ENCODE results near the gene PARS2. TPM values are rescaled to one million over a fixed set of nuclear protein-coding genes. Genes with fewer than 3 reads are reported as not detected.

The PARS2 gene
- total RNA-seq, 4 donors from 2014 or later: 3.2 to 8.7 (median 5.8) TPM

DNA sequence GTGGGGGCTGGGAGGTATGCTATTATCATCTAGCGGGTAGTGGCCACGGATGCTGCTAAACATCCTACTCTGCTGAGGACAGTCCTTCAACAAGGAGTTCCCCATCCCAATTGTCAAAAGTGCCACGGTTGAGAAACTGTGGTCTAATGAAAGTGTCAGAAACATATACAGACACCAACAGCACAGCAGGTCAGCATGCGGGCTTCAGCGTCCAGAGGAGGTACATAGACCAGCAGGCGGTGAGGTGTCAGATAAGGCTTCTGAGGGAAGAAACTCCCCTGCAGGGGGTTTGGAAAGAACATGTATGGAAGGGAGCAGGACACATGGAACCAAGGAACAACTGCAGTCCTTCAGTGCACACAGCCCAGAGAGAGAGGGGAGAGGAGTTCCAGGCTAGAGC, 53.5 kb downstream of the PARS2 start:
- Histone ChIP-seq H3K4me3 (no peak overlapping the region), H3K27me3 (no peaks in the 10 kb centered on the region), H3K27ac (no peak overlapping the region), H3K9me3 (no peaks in the 10 kb centered on the region), H3K4me1 (peaks cover 6% of the 10 kb centered on the region), H3K36me3 (no peaks in the 10 kb centered on the region)
- 91% methylated on average over 6 of the region's 6 CpGs for WGBS
- TF ChIP-seq EP300 (IDR thresholded peaks at IDR 0.05) (no peak), POLR2AphosphoS5 (IDR thresholded peaks at IDR 0.05) (no peak), POLR2A (IDR thresholded peaks at IDR 0.05) (no peak)
- TF ChIP-seq, protein P1, sequence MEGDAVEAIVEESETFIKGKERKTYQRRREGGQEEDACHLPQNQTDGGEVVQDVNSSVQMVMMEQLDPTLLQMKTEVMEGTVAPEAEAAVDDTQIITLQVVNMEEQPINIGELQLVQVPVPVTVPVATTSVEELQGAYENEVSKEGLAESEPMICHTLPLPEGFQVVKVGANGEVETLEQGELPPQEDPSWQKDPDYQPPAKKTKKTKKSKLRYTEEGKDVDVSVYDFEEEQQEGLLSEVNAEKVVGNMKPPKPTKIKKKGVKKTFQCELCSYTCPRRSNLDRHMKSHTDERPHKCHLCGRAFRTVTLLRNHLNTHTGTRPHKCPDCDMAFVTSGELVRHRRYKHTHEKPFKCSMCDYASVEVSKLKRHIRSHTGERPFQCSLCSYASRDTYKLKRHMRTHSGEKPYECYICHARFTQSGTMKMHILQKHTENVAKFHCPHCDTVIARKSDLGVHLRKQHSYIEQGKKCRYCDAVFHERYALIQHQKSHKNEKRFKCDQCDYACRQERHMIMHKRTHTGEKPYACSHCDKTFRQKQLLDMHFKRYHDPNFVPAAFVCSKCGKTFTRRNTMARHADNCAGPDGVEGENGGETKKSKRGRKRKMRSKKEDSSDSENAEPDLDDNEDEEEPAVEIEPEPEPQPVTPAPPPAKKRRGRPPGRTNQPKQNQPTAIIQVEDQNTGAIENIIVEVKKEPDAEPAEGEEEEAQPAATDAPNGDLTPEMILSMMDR (IDR thresholded peaks at IDR 0.05): no peak
- no peak for DNase-seq (ENCODE audit: low spot score in 2 of 2)

DNA sequence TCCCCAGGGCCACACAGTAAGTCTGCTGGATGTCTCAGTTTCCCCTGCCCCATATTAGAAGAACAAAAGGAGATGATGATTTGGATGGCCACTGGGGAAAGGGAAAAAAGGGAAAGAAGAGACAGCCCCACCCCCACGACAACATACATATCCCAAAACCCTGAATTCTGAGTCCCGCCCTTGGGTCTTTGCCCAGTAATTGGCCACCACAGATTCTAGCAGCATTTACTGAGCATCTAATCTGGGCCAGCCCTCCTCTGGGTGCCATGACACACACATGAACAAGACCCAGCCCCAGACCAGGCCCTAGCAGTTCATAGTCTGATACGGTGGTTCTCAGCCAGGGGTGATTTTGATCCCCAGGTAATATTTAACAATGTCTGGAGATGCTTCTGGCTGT, 53.9 kb downstream of the PARS2 start:
- no peaks in the 10 kb centered on the region for H3K9me3 ChIP-seq
- H3K4me1 ChIP-seq: peaks cover 5% of the 10 kb centered on the region
- H3K4me3 ChIP-seq: no peak overlapping the region
- no peaks in the 10 kb centered on the region for H3K36me3 ChIP-seq
- 84% methylated on average over 3 of the region's 3 CpGs for WGBS
- no peak for DNase-seq (ENCODE audit: low spot score in 2 of 2)
- TF ChIP-seq POLR2A (IDR thresholded peaks at IDR 0.05) (no peak), POLR2AphosphoS5 (IDR thresholded peaks at IDR 0.05) (no peak), EP300 (IDR thresholded peaks at IDR 0.05) (no peak)
- TF ChIP-seq, protein P1 (IDR thresholded peaks at IDR 0.05): no peak
- H3K27ac ChIP-seq: no peak overlapping the region
- H3K27me3 ChIP-seq: no peaks in the 10 kb centered on the region

DNA sequence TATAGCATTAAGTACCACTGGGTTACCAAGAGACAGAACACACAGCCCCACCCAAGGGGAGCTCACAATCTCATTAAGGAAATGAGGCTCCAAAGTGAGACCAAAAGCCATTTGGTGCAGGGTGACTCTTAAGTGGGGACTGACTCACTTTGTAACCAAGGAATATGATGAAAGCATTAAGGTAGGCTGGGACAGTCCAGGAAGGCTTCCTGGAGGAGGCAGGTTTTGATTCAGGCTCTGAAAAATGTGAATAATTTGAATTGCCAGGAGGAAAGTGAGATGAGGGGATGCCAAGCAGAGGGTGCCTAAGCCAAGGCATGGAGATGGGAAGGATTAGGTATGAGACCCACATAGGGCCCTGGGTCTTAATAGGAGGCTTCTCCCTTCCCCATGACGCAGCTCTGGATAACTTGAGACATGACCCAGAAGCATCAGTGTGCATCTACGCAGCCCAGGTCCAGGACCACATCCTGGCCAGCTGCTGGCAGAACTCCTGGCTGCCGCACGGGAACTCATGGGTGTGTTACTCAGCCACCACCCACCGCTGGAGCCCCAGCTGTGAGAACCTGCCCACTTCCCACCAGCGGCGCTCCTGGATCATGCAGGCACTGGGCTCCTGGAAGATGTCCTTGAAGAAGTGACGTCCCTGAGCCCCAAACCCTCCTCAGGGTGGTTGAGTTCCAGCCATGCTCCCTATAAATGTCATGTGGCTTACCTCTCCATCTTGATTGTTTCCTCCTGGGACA, 54.6 kb downstream of the PARS2 start:
- 79% methylated on average over 2 of the region's 8 CpGs for WGBS
- TF ChIP-seq EP300 (IDR thresholded peaks at IDR 0.05) (no peak), POLR2A (IDR thresholded peaks at IDR 0.05) (no peak), POLR2AphosphoS5 (IDR thresholded peaks at IDR 0.05) (no peak)
- TF ChIP-seq, protein P1 (IDR thresholded peaks at IDR 0.05): no peak
- no peaks in the 10 kb centered on the region for H3K36me3 ChIP-seq
- H3K9me3 ChIP-seq: no peaks in the 10 kb centered on the region
- H3K4me1 ChIP-seq: no peaks in the 10 kb centered on the region
- no peak overlapping the region for H3K4me3 ChIP-seq
- H3K27ac ChIP-seq: no peak overlapping the region
- no peaks in the 10 kb centered on the region for H3K27me3 ChIP-seq
- DNase-seq (ENCODE audit: low spot score in 2 of 2): no peak

DNA sequence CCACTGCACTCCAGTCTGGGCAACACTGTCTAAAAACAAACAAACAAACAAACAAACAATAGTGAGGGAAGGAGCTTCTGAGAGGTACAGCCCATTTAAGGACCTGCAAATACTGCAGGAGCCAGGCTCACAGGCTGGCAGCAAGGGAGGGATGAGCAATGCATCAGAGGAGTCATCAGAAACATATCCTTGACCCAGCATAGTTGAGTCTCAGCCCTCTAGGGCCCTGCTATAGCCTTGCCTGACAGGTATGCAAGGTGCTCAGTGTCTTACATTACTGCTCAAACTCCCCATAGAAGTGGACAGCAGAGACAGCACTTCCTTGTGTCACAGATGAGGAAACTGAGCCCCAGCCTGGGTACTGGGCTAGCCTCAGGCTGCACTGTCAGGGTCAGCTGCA, 55.9 kb downstream of the PARS2 start:
- TF ChIP-seq POLR2AphosphoS5 (IDR thresholded peaks at IDR 0.05) (no peak), EP300 (IDR thresholded peaks at IDR 0.05) (no peak), POLR2A (IDR thresholded peaks at IDR 0.05) (no peak)
- TF ChIP-seq, protein P1 (IDR thresholded peaks at IDR 0.05): no peak
- no peaks in the 10 kb centered on the region for H3K9me3 ChIP-seq
- no peak for DNase-seq (ENCODE audit: low spot score in 2 of 2)

More for the DNA sequence above, 55.9 kb downstream of the PARS2 start:
- Histone ChIP-seq H3K4me1 (no peaks in the 10 kb centered on the region), H3K36me3 (no peaks in the 10 kb centered on the region), H3K27me3 (no peaks in the 10 kb centered on the region), H3K27ac (no peak overlapping the region), H3K4me3 (no peak overlapping the region)

Other genes with a start within 250 kb of the PARS2 start
- gene ACOT11, start 216.3 kb downstream of the PARS2 start, total RNA-seq: 1 to 10 TPM; 4.7 to 8.5 (median 6.9) TPM
- gene FAM151A, start 141.0 kb downstream of the PARS2 start, total RNA-seq: under 1 TPM in 1 of 4 donors, not detected in 3; 0.47 TPM
- 1 to 10 TPM; 2.0 to 5.7 (median 3.8) TPM for gene MROH7, start 122.7 kb downstream of the PARS2 start, total RNA-seq
- 10 to 100 TPM; 16.7 to 59.9 (median 18.2) TPM for gene TTC4, start 48.7 kb downstream of the PARS2 start, total RNA-seq
- gene TTC22, start 36.8 kb upstream of the PARS2 start, total RNA-seq: 10 to 100 TPM; 37.4 to 64.0 (median 58.0) TPM
- gene DHCR24, start 122.7 kb upstream of the PARS2 start, total RNA-seq: 100 to 1,000 TPM; 167 to 525 (median 389) TPM
- gene TMEM61, start 216.1 kb upstream of the PARS2 start, total RNA-seq: 1 to 10 TPM; 1.7 to 6.3 (median 4.1) TPM
- gene BSND, start 234.4 kb upstream of the PARS2 start, total RNA-seq: not detected